ENCODE measurements around the gene MAN1A2. TPM values are rescaled to one million over a fixed set of nuclear protein-coding genes. Genes with fewer than 3 reads are reported as not detected.
"Not testable (repeated sequence)": the region's sequence is repeated elsewhere in the genome, so short reads cannot be mapped to it uniquely, and the experiment has no call there.

MAN1A2 gene
- total RNA-seq, 3 donors from 2014 or later = 18.0 to 20.2 (median 18.1) TPM

GRCh38 chr1:117558451-117558850, 191.2 kb downstream of the MAN1A2 start:
- not testable (repeated sequence) for H3K4me1 Mint-ChIP-seq (ENCODE audit: low read depth); H3K9me3 Mint-ChIP-seq; H3K4me3 Mint-ChIP-seq; DNase-seq; H3K36me3 Mint-ChIP-seq (ENCODE audit: insufficient read depth); ATAC-seq; H3K27me3 Mint-ChIP-seq (ENCODE audit: low read depth)

- ATAC-seq (no peak), DNase-seq (no peak)
- Mint-ChIP-seq H3K4me3 (no peak overlapping the region), H3K36me3 (ENCODE audit: insufficient read depth) (peaks cover 2% of the 10 kb centered on the region), H3K9me3 (peaks cover 8% of the 10 kb centered on the region), H3K27me3 (ENCODE audit: low read depth) (no peaks in the 10 kb centered on the region), H3K4me1 (ENCODE audit: low read depth) (no peaks in the 10 kb centered on the region)
These were observed 191.9 kb downstream of the MAN1A2 start for GRCh38 chr1:117559139-117559538.

DNA sequence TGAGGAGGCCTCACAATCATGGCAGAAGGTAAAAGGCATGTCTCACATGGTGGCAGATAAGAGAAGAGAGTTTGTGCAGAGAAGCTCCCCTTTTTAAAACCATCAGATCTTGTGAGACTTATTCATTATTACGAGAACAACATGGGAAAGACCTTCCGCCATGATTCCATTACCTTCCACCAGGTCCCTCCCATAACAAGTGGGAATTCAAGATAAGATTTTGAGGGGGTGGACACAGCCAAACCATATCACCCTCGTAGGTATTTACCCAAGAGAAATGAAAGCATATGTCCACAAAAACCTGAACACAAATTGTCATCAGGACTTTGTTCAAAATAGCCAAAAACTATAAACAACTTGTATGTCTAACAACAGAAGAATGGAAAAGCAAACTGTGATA, 192.7 kb downstream of the MAN1A2 start:
- Mint-ChIP-seq H3K9me3 (peaks cover 8% of the 10 kb centered on the region), H3K27me3 (ENCODE audit: low read depth) (peaks cover 1% of the 10 kb centered on the region), H3K4me3 (no peak overlapping the region), H3K4me1 (ENCODE audit: low read depth) (no peaks in the 10 kb centered on the region), H3K36me3 (ENCODE audit: insufficient read depth) (peaks cover 2% of the 10 kb centered on the region)
- DNase-seq (no peak), ATAC-seq (no peak)

DNA sequence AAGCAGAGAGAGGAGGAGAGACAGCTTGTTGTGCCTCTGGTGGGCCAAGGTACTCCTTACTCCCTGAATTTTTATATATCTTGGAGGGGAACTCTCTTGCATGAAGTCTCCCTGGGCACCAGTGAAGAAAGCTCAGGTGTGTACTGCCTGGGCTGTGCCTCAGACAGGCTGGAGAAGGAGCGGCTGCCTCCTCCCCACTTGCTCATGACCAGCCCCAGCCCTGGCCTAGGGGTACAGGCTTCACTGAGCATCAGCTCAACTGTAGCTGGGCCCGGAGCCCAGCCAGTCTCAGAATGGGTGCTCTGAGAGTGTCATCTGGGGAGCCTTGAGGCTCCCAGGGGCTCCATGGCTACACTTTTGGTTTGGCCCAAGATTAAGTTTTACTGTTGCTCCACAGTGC, 193.8 kb downstream of the MAN1A2 start:
- ATAC-seq (no peak), DNase-seq (no peak)
- no peaks in the 10 kb centered on the region for H3K4me1 Mint-ChIP-seq (ENCODE audit: low read depth)
- peaks cover 8% of the 10 kb centered on the region for H3K9me3 Mint-ChIP-seq
- no peak overlapping the region for H3K4me3 Mint-ChIP-seq
- H3K36me3 Mint-ChIP-seq (ENCODE audit: insufficient read depth) = peaks cover 2% of the 10 kb centered on the region
- peaks cover 4% of the 10 kb centered on the region for H3K27me3 Mint-ChIP-seq (ENCODE audit: low read depth)

GRCh38 chr1:117561551-117561950, 194.3 kb downstream of the MAN1A2 start:
- H3K4me1 Mint-ChIP-seq (ENCODE audit: low read depth) = no peaks in the 10 kb centered on the region
- H3K27me3 Mint-ChIP-seq (ENCODE audit: low read depth) = peaks cover 4% of the 10 kb centered on the region

DNA sequence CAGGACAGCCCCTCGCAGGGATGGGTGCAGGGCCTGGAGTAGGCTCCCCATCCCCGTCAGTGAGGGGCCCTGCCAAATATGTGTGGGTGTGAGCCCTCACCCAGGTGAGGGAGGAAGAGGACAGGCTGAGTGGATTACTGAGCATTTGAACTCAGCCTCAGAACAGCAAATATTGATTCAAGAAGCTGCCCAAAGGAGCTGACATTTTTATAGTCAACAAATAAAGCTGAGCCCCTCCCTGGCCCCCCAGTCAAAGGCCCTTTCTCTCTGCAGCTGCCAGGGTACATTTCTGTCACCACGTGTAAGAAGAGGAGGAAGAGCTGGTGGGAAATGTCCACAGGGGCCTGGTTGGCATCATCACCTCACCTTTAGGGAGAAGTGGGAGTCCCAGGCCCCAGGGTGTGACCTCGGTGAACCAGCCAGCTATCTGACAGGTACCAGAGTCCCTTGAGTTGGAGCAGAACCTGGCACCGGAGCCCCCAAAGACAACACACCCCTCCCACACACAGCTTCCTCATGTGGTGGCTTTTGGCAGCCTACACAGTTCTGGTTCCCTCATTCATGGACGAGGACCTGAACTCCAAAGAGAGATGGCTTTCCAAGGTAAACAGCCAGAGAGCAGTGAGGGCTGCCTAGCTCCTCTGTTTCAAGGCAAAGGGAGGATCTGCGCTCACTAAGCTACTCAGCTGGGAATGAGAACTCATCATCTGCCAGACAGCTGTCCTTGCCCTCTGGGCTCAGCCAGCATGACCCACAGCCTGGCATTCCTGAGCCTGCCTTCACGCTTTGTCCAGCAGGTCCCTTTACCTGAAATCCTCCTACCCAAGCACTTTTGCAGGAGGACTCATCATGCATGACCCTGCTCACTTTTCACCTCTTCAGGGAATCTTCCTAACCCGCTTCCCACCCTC, 195.6 kb downstream of the MAN1A2 start:
- Mint-ChIP-seq H3K4me1 (ENCODE audit: low read depth) (no peaks in the 10 kb centered on the region), H3K27me3 (ENCODE audit: low read depth) (peaks cover 4% of the 10 kb centered on the region), H3K9me3 (peaks cover 8% of the 10 kb centered on the region), H3K36me3 (ENCODE audit: insufficient read depth) (peaks cover 2% of the 10 kb centered on the region), H3K4me3 (no peak overlapping the region)
- DNase-seq = no peak
- ATAC-seq = no peak

More at GRCh38 chr1:117561551-117561950, 194.3 kb downstream of the MAN1A2 start:
- DNase-seq = no peak
- Mint-ChIP-seq H3K9me3 (peaks cover 8% of the 10 kb centered on the region), H3K4me3 (no peak overlapping the region), H3K36me3 (ENCODE audit: insufficient read depth) (peaks cover 2% of the 10 kb centered on the region)
- ATAC-seq = no peak

DNA sequence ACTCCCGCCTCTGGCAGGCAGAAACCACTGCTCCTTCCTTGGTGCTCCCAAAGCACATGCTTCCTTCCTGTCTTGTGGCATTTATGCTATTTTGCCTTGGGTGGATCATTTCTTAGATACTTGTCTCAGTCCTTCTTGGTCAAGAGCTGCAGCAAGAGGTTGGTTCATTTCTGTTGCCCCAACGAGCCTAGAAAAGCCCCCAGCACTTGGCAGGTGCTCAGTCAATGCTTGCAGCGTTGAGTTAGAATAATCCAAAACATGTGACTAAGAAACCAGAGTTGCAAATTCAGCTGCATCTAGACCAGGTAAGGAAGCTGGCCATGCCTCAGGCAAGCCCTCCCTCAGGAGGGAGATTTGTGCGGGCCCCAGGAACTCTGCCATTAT, 196.2 kb downstream of the MAN1A2 start:
- Mint-ChIP-seq H3K4me3 (no peak overlapping the region), H3K4me1 (ENCODE audit: low read depth) (no peaks in the 10 kb centered on the region), H3K27me3 (ENCODE audit: low read depth) (peaks cover 4% of the 10 kb centered on the region), H3K36me3 (ENCODE audit: insufficient read depth) (peaks cover 2% of the 10 kb centered on the region), H3K9me3 (peaks cover 8% of the 10 kb centered on the region)
- ATAC-seq = no peak
- DNase-seq = no peak

- H3K9me3 Mint-ChIP-seq = peaks cover 3% of the 10 kb centered on the region
- H3K4me3 Mint-ChIP-seq = no peak overlapping the region
- peaks cover 4% of the 10 kb centered on the region for H3K27me3 Mint-ChIP-seq (ENCODE audit: low read depth)
- H3K36me3 Mint-ChIP-seq (ENCODE audit: insufficient read depth) = no peaks in the 10 kb centered on the region
- ATAC-seq (no peak), DNase-seq (no peak)
- no peaks in the 10 kb centered on the region for H3K4me1 Mint-ChIP-seq (ENCODE audit: low read depth)
These were observed 197.2 kb downstream of the MAN1A2 start for GRCh38 chr1:117564227-117565075.

DNA sequence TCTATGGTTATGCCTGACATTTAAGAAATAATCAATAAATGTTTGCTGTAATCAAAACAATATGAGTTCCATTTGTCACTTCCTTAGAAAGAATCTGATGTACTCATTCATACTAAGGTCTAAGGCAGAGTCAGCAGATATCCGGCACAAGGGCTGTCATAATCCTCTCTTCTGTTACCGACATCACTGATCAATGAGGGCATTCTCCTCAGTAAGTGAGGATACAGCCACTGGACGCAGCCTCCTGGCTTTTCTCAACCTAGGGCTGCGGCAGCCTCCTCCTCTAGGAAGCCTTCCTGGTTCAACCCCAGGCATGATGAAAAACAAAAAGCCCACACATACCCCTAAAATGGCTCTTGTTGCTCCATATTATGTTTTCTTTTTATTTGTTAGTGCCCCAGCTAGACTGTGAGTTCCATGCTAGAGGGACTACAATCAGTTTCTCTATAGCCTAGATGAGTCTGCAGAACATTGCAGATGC, 197.9 kb downstream of the MAN1A2 start:
- Mint-ChIP-seq H3K9me3 (no peaks in the 10 kb centered on the region), H3K27me3 (ENCODE audit: low read depth) (peaks cover 4% of the 10 kb centered on the region), H3K36me3 (ENCODE audit: insufficient read depth) (no peaks in the 10 kb centered on the region), H3K4me1 (ENCODE audit: low read depth) (no peaks in the 10 kb centered on the region), H3K4me3 (no peak overlapping the region)
- DNase-seq (no peak), ATAC-seq (no peak)

GRCh38 chr1:117565745-117566455, 198.7 kb downstream of the MAN1A2 start:
- no peaks in the 10 kb centered on the region for H3K4me1 Mint-ChIP-seq (ENCODE audit: low read depth)
- DNase-seq (no peak), ATAC-seq (no peak)
- H3K27me3 Mint-ChIP-seq (ENCODE audit: low read depth) = peaks cover 4% of the 10 kb centered on the region
- H3K9me3 Mint-ChIP-seq = no peaks in the 10 kb centered on the region
- H3K4me3 Mint-ChIP-seq = no peak overlapping the region
- H3K36me3 Mint-ChIP-seq (ENCODE audit: insufficient read depth) = no peaks in the 10 kb centered on the region

DNA sequence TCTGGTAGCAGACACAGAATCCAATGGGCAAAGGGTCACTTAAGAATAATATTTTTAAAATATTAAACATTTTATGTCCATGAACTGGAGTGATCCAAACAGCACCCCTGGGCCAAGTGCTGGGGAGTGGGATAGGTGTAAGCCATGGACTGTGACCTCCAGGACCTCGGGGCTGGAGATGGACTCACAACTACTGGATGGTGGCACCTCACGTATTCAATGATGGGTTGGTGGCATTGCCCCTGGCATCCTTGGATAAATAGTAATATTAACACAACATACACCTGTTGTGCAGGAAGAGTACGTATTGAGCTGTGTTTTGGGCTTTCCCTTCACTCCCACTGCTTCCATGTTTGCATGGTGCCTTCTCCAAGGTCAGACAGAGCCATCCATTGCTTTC, 199.3 kb downstream of the MAN1A2 start:
- no peak for DNase-seq
- no peak overlapping the region for H3K4me3 Mint-ChIP-seq
- peaks cover 4% of the 10 kb centered on the region for H3K27me3 Mint-ChIP-seq (ENCODE audit: low read depth)
- peaks cover 3% of the 10 kb centered on the region for H3K4me1 Mint-ChIP-seq (ENCODE audit: low read depth)
- H3K9me3 Mint-ChIP-seq = no peaks in the 10 kb centered on the region
- H3K36me3 Mint-ChIP-seq (ENCODE audit: insufficient read depth) = no peaks in the 10 kb centered on the region
- ATAC-seq = no peak

DNA sequence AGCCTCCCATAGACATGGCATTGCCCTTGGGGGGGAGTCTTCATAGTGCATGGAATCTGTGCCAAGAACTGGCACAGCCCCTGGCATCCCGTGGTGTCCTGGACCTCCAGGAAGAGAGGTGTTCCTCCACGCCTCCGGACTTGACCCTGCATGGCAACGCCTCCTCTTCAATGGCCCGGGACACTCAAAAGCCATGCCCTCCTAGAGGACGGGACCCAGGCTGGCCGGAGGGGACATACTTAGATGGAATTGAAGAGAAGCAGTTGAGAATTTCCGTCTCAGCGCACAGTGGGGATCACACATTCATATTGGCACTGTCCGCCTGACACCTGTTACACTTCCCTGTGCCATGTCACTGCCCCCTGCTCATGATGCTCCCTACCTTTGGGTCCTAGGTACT, 200.2 kb downstream of the MAN1A2 start:
- no peak overlapping the region for H3K4me3 Mint-ChIP-seq
- peaks cover 4% of the 10 kb centered on the region for H3K27me3 Mint-ChIP-seq (ENCODE audit: low read depth)
- H3K4me1 Mint-ChIP-seq (ENCODE audit: low read depth) = peaks cover 11% of the 10 kb centered on the region

GRCh38 chr1:117567976-117568375, 200.7 kb downstream of the MAN1A2 start:
- ATAC-seq = no peak
- H3K36me3 Mint-ChIP-seq (ENCODE audit: insufficient read depth) = no peaks in the 10 kb centered on the region
- no peak overlapping the region for H3K4me3 Mint-ChIP-seq
- H3K27me3 Mint-ChIP-seq (ENCODE audit: low read depth) = peaks cover 4% of the 10 kb centered on the region
- no peak for DNase-seq
- no peaks in the 10 kb centered on the region for H3K9me3 Mint-ChIP-seq
- H3K4me1 Mint-ChIP-seq (ENCODE audit: low read depth) = peaks cover 16% of the 10 kb centered on the region

More for the DNA sequence above, 200.2 kb downstream of the MAN1A2 start:
- H3K36me3 Mint-ChIP-seq (ENCODE audit: insufficient read depth) = no peaks in the 10 kb centered on the region
- DNase-seq = no peak
- H3K9me3 Mint-ChIP-seq = no peaks in the 10 kb centered on the region
- ATAC-seq = no peak

- H3K27me3 Mint-ChIP-seq (ENCODE audit: low read depth) = peaks cover 4% of the 10 kb centered on the region
- no peaks in the 10 kb centered on the region for H3K36me3 Mint-ChIP-seq (ENCODE audit: insufficient read depth)
- H3K4me3 Mint-ChIP-seq = no peak overlapping the region
- H3K9me3 Mint-ChIP-seq = no peaks in the 10 kb centered on the region
- DNase-seq (no peak), ATAC-seq (no peak)
- peaks cover 21% of the 10 kb centered on the region for H3K4me1 Mint-ChIP-seq (ENCODE audit: low read depth)
These were observed 201.8 kb downstream of the MAN1A2 start for GRCh38 chr1:117568999-117569398.
